NCI-H345 (cell line): Measurements from ENCODE around the gene NDUFS2.

Experiments used
- DNase-seq: peaks from one replicate; lab custom pipeline; 2025; lab: John Stamatoyannopoulos, UW

The NDUFS2 gene

GRCh38 chr1:161201836-161202712, at the start of gene NDUFS2:
Gene NDUFS2 (plus strand): TSS chr1:161202367. CDS start chr1:161202386, 19 bp downstream.
- DNase-seq, result peak; percentile 99

GRCh38 chr1:161153176-161153575, 49.0 kb upstream of the NDUFS2 start:
- no peak for DNase-seq

GRCh38 chr1:161153682-161154337, 48.4 kb upstream of the NDUFS2 start, which contains the start of gene UFC1:
Gene UFC1 (plus strand): TSS chr1:161153978. CDS start chr1:161153998, 20 bp downstream.
- peak; percentile 87 for DNase-seq

GRCh38 chr1:161157867-161158266, 44.3 kb upstream of the NDUFS2 start:
- DNase-seq, result no peak

- no peak for DNase-seq
These were observed 43.7 kb upstream of the NDUFS2 start for GRCh38 chr1:161158316-161159010.

GRCh38 chr1:161159087-161159912, 42.9 kb upstream of the NDUFS2 start, which contains the start of gene USP21:
Gene USP21 (plus strand): TSS chr1:161159500. CDS start chr1:161160641, 1,141 bp downstream.
- peak; percentile 92 for DNase-seq

- no peak for DNase-seq
These were observed 42.3 kb upstream of the NDUFS2 start for GRCh38 chr1:161159913-161160243.

GRCh38 chr1:161160671-161161145, 41.5 kb upstream of the NDUFS2 start:
- DNase-seq, result no peak

- no peak for DNase-seq
These were observed 40.5 kb upstream of the NDUFS2 start for GRCh38 chr1:161161652-161162051.

GRCh38 chr1:161162052-161162451, 40.1 kb upstream of the NDUFS2 start:
- no peak for DNase-seq

- DNase-seq, result no peak
These were observed 39.4 kb upstream of the NDUFS2 start for GRCh38 chr1:161162806-161163205.

GRCh38 chr1:161163793-161164192, 38.4 kb upstream of the NDUFS2 start:
- DNase-seq, result no peak

GRCh38 chr1:161164901-161165610, 37.1 kb upstream of the NDUFS2 start:
- DNase-seq, result no peak

GRCh38 chr1:161165742-161166668, 36.2 kb upstream of the NDUFS2 start, which contains the start of gene PPOX:
Gene PPOX (plus strand): TSS chr1:161166426. CDS start chr1:161166848, 422 bp downstream.
- peak; percentile 98 for DNase-seq

- no peak for DNase-seq
These were observed 35.3 kb upstream of the NDUFS2 start for GRCh38 chr1:161166669-161167548.

- no peak for DNase-seq
These were observed 33.3 kb upstream of the NDUFS2 start for GRCh38 chr1:161168906-161169305.

GRCh38 chr1:161171191-161171590, 31.0 kb upstream of the NDUFS2 start:
- DNase-seq, result no peak

- no peak for DNase-seq
These were observed 30.5 kb upstream of the NDUFS2 start for GRCh38 chr1:161171696-161172095.

- no peak for DNase-seq
These were observed 29.8 kb upstream of the NDUFS2 start for GRCh38 chr1:161172349-161172748.
